Choroid plexus epithelial cell (primary cell): ENCODE data around the gene ERMP1.
A peak's percentile ranks its signal among the peaks of the same experiment; 100 is the strongest.

Experiments
- DNase-seq: peaks from one replicate; pipeline ENCODE4 v3.0.0-alpha.2; 2010; ENCODE audit warnings: low read depth
- H3K4me3 ChIP-seq: 2 replicates; pipeline ENCODE4 v1.5.1; 2011; ENCODE audit warnings: low read depth, mild to moderate bottlenecking, control low read depth, low read length, moderate library complexity
- TF ChIP-seq, protein P1 (sequence below): conservative IDR thresholded peaks from 2 replicates; pipeline ENCODE4 v1.5.1; 2011; ENCODE audit warnings: low read depth, mild to moderate bottlenecking, control low read depth, inconsistent platforms, low read length, moderate library complexity

ERMP1 gene

DNA sequence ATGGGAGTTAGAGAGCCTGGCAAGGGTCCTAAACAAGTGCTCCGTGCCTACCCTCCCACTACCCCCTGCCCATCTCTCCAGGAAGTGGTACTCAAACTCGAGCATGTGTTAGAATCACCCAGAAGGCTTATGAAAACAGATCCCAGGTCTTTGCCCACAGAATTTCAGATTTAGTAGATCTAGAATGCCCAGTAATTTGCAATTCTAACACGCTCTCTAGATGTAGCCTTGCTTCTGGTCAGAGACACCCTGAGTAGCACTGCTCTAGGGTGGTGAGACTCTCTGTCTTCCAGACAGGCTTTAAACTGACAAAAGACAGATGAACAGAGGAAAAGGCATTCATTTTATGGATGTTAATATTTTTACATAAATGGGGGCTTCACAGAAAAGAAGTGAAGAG is 20.7 kb upstream of the ERMP1 start:
- DNase-seq, result no peak
- TF ChIP-seq, protein P1, sequence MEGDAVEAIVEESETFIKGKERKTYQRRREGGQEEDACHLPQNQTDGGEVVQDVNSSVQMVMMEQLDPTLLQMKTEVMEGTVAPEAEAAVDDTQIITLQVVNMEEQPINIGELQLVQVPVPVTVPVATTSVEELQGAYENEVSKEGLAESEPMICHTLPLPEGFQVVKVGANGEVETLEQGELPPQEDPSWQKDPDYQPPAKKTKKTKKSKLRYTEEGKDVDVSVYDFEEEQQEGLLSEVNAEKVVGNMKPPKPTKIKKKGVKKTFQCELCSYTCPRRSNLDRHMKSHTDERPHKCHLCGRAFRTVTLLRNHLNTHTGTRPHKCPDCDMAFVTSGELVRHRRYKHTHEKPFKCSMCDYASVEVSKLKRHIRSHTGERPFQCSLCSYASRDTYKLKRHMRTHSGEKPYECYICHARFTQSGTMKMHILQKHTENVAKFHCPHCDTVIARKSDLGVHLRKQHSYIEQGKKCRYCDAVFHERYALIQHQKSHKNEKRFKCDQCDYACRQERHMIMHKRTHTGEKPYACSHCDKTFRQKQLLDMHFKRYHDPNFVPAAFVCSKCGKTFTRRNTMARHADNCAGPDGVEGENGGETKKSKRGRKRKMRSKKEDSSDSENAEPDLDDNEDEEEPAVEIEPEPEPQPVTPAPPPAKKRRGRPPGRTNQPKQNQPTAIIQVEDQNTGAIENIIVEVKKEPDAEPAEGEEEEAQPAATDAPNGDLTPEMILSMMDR, result no peak
- no peak overlapping the region for H3K4me3 ChIP-seq

DNA sequence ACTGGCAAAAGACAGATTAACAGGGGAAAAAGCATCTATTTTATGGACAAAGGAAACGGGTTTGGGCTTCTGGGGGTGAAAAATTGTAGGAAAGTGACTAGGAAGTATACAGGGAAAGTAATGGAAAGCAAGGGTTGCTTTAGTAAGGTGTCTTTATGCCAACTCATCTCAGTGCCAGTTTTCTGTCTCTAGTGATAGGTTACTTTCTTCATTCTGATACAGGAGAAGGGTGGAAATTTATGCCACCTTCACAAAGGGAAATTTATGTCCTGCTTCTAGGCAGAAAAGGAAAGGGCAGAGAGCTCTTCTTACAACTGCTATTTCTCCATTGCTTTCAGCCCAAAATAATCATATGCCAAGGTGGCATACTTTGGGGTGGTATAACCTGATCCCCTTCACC is 20.1 kb upstream of the ERMP1 start:
- TF ChIP-seq, protein P1, result no peak
- DNase-seq, result no peak
- H3K4me3 ChIP-seq, result no peak overlapping the region

DNA sequence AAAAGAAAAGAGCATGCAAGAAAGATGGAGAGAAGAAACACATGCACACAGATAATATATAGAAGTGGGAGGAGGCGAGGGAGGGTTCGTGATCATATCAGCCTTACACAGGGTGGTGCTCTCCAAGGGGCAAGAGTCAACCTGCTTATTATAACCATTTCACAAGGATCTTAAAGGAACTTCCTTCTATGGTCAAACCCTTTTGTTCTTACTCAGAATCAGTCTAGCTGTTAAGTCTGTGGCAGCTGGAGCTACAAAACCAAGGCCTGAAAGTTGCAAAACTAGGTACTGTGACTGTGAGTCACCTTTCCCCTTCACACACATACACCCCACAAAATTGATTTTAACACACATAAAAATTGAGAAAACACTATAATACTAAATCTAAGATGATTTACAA is 18.5 kb upstream of the ERMP1 start:
- peak; percentile 95 for DNase-seq
- no peak overlapping the region for H3K4me3 ChIP-seq
- TF ChIP-seq, protein P1, result no peak

DNA sequence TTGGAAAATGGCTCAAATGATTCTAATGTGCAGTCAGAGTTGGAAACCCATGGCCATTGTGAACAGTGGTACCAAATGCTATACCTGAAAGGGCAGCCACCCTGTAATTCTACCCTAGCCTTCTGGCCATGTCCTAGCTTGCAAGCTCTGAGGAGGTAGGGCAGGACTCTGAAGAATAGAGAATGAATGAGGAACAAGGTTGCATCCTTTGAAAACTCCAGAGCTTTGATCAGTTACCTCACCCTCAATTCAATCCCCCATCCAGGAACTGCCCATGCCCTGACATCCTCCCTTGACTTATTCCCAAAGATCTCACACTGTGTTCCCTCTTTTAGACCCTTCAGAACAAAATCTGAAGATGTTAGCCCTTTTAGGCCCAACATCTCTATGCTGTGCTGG is 17.8 kb upstream of the ERMP1 start:
- no peak overlapping the region for H3K4me3 ChIP-seq
- no peak for DNase-seq
- TF ChIP-seq, protein P1, result no peak

DNA sequence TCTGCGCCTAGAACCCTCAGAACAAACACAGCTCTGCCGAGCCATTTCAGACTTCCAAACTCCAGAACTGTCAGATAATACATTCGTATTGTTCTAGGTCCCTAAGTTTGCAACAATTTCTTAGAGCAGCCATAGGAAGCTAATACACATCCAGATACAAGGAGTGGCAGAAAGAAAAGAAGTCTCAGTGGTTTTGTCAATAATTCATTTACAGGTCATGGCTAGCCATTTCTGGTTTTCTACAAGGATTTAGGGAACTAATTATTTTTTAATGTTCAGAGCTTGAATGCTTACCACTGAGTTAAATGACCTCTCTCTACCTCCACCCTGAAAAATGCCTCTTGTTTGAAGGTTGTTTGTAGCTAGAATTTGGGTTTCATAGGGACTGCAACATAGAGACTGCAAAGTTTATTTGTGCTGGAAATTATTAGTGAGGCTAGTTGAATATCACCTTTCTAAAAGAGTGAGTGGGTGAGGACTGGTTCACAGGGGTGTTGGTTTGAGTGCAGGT is 15.5 kb upstream of the ERMP1 start:
- TF ChIP-seq, protein P1, result no peak
- no peak for DNase-seq
- H3K4me3 ChIP-seq, result no peak overlapping the region

DNA sequence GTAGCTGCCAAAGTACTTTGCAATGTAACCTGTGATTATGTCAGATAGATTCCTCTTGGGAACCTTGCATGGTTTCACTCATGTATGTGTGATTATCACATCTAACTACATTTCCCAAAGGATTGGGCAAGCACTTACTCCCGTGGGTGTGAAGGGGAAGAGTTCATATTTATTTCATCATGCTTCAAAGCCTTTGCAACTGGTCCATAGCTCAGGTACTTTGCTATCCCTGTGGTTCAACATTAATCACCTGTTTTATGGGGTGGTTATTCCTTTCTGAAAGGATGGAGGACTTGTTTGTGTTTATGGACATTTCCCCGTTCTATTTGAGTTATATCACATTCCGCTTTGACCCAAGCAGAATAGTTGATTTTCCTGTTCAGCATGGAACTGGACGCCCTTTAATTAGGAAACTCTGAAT is 13.6 kb upstream of the ERMP1 start:
- DNase-seq, result peak; percentile 67
- TF ChIP-seq, protein P1, result no peak
- no peak overlapping the region for H3K4me3 ChIP-seq

DNA sequence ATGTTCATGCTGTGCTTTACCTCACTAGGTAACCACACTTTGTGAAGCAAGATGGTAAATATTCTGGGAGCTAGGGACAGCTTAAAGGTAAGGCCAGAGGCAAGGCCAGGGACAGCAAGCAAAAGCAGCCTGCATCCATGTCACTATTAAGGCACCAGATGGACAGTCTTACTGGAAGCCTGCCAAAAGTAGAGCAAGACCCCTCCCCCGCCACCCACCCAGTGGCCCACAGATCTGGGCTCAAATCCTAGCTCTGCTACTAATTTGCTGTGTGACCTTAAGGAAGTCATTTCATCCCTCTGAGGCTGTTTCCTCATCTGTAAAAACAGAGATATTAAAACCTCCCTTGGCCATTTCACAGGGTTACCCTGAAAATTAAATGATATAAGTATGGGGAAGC is 13.2 kb upstream of the ERMP1 start:
- H3K4me3 ChIP-seq, result no peak overlapping the region
- TF ChIP-seq, protein P1, result no peak
- DNase-seq, result no peak
